NCI-H526 (cell line): Measurements from ENCODE around the gene TBCE.
"Not testable (repeated sequence)": the region's sequence is repeated elsewhere in the genome, so short reads cannot be mapped to it uniquely, and the experiment has no call there.

Source experiments
- DNase-seq, 2 experiments: peaks; one replicate each; lab custom pipeline; 2025; lab: John Stamatoyannopoulos, UW

TBCE gene

GRCh38 chr1:235455097-235455496, 87.9 kb downstream of the TBCE start:
- no peak for DNase-seq

GRCh38 chr1:235455823-235456222, 88.6 kb downstream of the TBCE start:
- DNase-seq = no peak

GRCh38 chr1:235457856-235458255, 90.6 kb downstream of the TBCE start:
- DNase-seq = not testable (repeated sequence)

GRCh38 chr1:235460770-235461169, 93.5 kb downstream of the TBCE start:
- no peak for DNase-seq

- DNase-seq = no peak
Observed at GRCh38 chr1:235461954-235462353, 94.7 kb downstream of the TBCE start.

- DNase-seq = not testable (repeated sequence)
Observed at GRCh38 chr1:235462832-235463231, 95.6 kb downstream of the TBCE start.

- DNase-seq = no peak
Observed at GRCh38 chr1:235465066-235465465, 97.8 kb downstream of the TBCE start.

- no peak for DNase-seq
Observed at GRCh38 chr1:235468004-235468403, 100.8 kb downstream of the TBCE start.

GRCh38 chr1:235468970-235469369, 101.7 kb downstream of the TBCE start:
- no peak for DNase-seq

GRCh38 chr1:235469897-235470296, 102.7 kb downstream of the TBCE start:
- not testable (repeated sequence) for DNase-seq

GRCh38 chr1:235470741-235471439, 103.7 kb downstream of the TBCE start:
- no peak for DNase-seq

GRCh38 chr1:235473806-235474205, 106.6 kb downstream of the TBCE start:
- no peak for DNase-seq

GRCh38 chr1:235483090-235483489, 115.9 kb downstream of the TBCE start:
- no peak for DNase-seq

- DNase-seq = no peak
Observed at GRCh38 chr1:235485558-235485957, 118.3 kb downstream of the TBCE start.

- DNase-seq = no peak
Observed at GRCh38 chr1:235486321-235486720, 119.1 kb downstream of the TBCE start.

GRCh38 chr1:235491644-235492043, 124.4 kb downstream of the TBCE start:
- DNase-seq = no peak

GRCh38 chr1:235494531-235494930, 127.3 kb downstream of the TBCE start:
- no peak for DNase-seq

GRCh38 chr1:235495030-235495429, 127.8 kb downstream of the TBCE start:
- DNase-seq = no peak

- DNase-seq = no peak
Observed at GRCh38 chr1:235495551-235495950, 128.3 kb downstream of the TBCE start.

- DNase-seq = no peak
Observed at GRCh38 chr1:235500971-235501540, 133.8 kb downstream of the TBCE start.
